SK-N-SH (cell line): ENCODE measurements around the gene ZNF462. TPM values are rescaled to one million over a fixed set of nuclear protein-coding genes. Genes with fewer than 3 reads are reported as not detected.
A peak's percentile ranks its signal among the peaks of the same experiment; 100 is the strongest.

Experiments used
- CHD2 ChIP-seq: fragments of 150-350 bp; IDR thresholded peaks from 2 replicates; pipeline ENCODE4 v1.6.1; 2018; ENCODE audit warnings: low read length; ENCODE audit not compliant: partially characterized antibody
- ELF1 ChIP-seq: IDR thresholded peaks from 2 replicates; pipeline ENCODE4 v1.4.0; 2012
- EP300 ChIP-seq, 2 experiments: IDR thresholded peaks; 2 replicates each; pipeline versions ENCODE4 v1.4.0 to v1.6.1; 2012; ENCODE audit warnings: borderline replicate concordance in 1 of 2, low read depth in 1 of 2, low read length in 1 of 2
- EZH2phosphoT487 ChIP-seq: fragments of 200-600 bp; sonication (generic); IDR thresholded peaks from 2 replicates; pipeline ENCODE4 v1.6.1; 2017; ENCODE audit warnings: low read depth, mixed run types, mild to moderate bottlenecking, antibody characterized with exemption, moderate library complexity, borderline replicate concordance
- FOSL2 ChIP-seq: IDR thresholded peaks from 2 replicates; pipeline ENCODE4 v1.4.0; 2012; ENCODE audit warnings: low read depth, mild to moderate bottlenecking, moderate library complexity, borderline replicate concordance
- FOXJ3 ChIP-seq: sonication (generic); formaldehyde crosslinking; IDR thresholded peaks from 2 replicates; pipeline ENCODE4 v1.5.1; 2020; ENCODE audit warnings: mild to moderate bottlenecking, missing genetic modification reagents
- FOXM1 ChIP-seq: IDR thresholded peaks from 2 replicates; pipeline ENCODE4 v1.4.0; 2012; ENCODE audit warnings: low read depth, mild to moderate bottlenecking
- GATA2 ChIP-seq: sonication (generic); formaldehyde crosslinking; IDR thresholded peaks from 2 replicates; pipeline ENCODE4 v1.5.0; 2020; ENCODE audit warnings: mild to moderate bottlenecking, missing genetic modification reagents
- JUND ChIP-seq: IDR thresholded peaks from 2 replicates; pipeline ENCODE4 v1.4.0; 2012
- MEF2A ChIP-seq: IDR thresholded peaks from 2 replicates; pipeline ENCODE4 v1.4.0; 2012; ENCODE audit warnings: low read depth, borderline replicate concordance
- MXI1 ChIP-seq: IDR thresholded peaks from 2 replicates; pipeline ENCODE4 v1.6.1; 2012; ENCODE audit warnings: mild to moderate bottlenecking, low read depth, low read length, improper control_type of control experiment
- NFIC ChIP-seq: IDR thresholded peaks from 2 replicates; pipeline ENCODE4 v1.4.0; 2012; ENCODE audit warnings: borderline replicate concordance
- RAD21 ChIP-seq: IDR thresholded peaks from 2 replicates; pipeline ENCODE4 v1.6.1; 2012; ENCODE audit warnings: mild to moderate bottlenecking, low read length
- RFX5 ChIP-seq: IDR thresholded peaks from 2 replicates; pipeline ENCODE4 v1.6.1; 2012; ENCODE audit warnings: mild to moderate bottlenecking, improper control_type of control experiment, low read length
- SIN3A ChIP-seq: IDR thresholded peaks from 2 replicates; pipeline ENCODE4 v1.6.1; 2012; ENCODE audit warnings: low read depth, mild to moderate bottlenecking, low read length, moderate library complexity, borderline replicate concordance
- YY1 ChIP-seq: IDR thresholded peaks from 2 replicates; pipeline ENCODE4 v1.4.0; 2012; ENCODE audit warnings: low read depth, mild to moderate bottlenecking
- polyA plus RNA-seq, 3 experiments: library from polyadenylated mRNA; depleted of rRNA; stranded (reverse); fragments of >200 nt; gene quantifications; 2 replicates each; pipeline ENCODE4 v1.2.3, GENCODE V29; 2012
- TF ChIP-seq, protein P1 (sequence below): IDR thresholded peaks from 2 replicates; pipeline ENCODE4; 2012
- TF ChIP-seq, protein P2 (sequence below): fragments of 150-350 bp; IDR thresholded peaks from 2 replicates; pipeline ENCODE4 v1.6.1; 2016; ENCODE audit warnings: mild to moderate bottlenecking, low read depth, low read length
- TF ChIP-seq, protein P3 (sequence below): fragments of 200-600 bp; sonication (generic); IDR thresholded peaks from 2 replicates; pipeline ENCODE4 v1.6.1; 2017; ENCODE audit warnings: antibody characterized with exemption, mild to moderate bottlenecking, moderate library complexity
- TF ChIP-seq, protein P4 (sequence below): IDR thresholded peaks from 2 replicates; pipeline ENCODE4 v1.4.0; 2012; ENCODE audit warnings: low read depth, borderline replicate concordance
- TF ChIP-seq, protein P5 (sequence below): IDR thresholded peaks from 2 replicates; pipeline ENCODE4 v1.6.1; 2012; ENCODE audit warnings: mild to moderate bottlenecking, low read depth, low read length, moderate library complexity
- TF ChIP-seq, protein P6 (sequence below): IDR thresholded peaks from 2 replicates; pipeline ENCODE4 v1.4.0; 2012; ENCODE audit warnings: low read depth

The ZNF462 gene
- polyA plus RNA-seq, 1 of the 3 experiments (the other 2 are of a cell fraction) = 5.2 TPM

DNA sequence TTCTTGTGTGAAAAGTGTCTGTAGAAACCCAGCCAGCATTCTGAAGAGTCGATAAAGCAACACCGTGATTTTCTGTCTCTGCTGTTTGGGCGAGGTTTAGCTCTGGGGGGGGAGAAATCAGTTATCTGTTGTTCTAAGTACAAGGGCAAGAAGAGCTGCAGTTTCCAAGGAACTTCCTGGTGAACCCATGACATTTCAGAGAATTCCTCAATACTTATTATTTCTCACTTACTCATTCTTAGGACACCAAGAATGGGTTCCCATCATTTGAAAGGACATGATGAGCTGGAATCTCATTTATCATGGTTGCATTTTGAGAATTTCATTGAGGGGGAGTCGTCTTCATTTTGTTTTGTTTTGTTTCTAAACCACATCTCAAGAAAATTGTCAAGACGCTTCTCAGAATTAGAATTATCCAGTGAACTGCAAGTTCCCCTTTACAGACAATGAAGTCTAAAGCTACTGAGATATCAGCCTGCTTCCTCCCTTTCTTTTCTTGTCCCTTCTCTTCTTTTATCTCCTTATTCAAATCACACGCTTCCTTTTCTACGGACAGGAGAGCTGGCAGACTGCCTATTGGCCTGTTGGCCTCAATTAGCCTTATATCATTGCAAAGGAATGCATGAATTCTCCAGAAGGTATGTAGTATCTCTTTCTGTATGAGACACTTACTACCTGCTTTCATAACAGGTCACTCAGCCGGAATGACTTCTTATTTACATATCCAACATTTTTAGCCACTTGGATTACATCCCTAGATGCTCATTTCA, 53.7 kb downstream of the ZNF462 start (continued):
- TF ChIP-seq FOSL2 (peak; percentile 78), EZH2phosphoT487 (no peak), MEF2A (no peak), ELF1 (no peak), MXI1 (no peak), SIN3A (0 out of 2 replicates have a peak, but pooled peaks have one; percentile 46), RFX5 (no peak), YY1 (no peak), NFIC (peak; percentile 92), RAD21 (no peak), EP300 (IDR thresholded peaks at IDR 0.05; ENCODE audit: borderline replicate concordance in 1 of 2, low read depth in 1 of 2, low read length in 1 of 2) (peak in 1 of 2 experiments; percentile 80; a peak in 2 of 4 replicates), CHD2 (no peak), JUND (peak; percentile 89), GATA2 (no peak), FOXM1 (no peak), FOXJ3 (CRISPR knock-in tag) (no peak)
- TF ChIP-seq, protein P1, sequence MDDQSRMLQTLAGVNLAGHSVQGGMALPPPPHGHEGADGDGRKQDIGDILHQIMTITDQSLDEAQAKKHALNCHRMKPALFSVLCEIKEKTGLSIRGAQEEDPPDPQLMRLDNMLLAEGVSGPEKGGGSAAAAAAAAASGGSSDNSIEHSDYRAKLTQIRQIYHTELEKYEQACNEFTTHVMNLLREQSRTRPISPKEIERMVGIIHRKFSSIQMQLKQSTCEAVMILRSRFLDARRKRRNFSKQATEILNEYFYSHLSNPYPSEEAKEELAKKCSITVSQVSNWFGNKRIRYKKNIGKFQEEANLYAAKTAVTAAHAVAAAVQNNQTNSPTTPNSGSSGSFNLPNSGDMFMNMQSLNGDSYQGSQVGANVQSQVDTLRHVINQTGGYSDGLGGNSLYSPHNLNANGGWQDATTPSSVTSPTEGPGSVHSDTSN = peak; percentile 56; the same call in 1 of the 2 replicates
- TF ChIP-seq, protein P2, sequence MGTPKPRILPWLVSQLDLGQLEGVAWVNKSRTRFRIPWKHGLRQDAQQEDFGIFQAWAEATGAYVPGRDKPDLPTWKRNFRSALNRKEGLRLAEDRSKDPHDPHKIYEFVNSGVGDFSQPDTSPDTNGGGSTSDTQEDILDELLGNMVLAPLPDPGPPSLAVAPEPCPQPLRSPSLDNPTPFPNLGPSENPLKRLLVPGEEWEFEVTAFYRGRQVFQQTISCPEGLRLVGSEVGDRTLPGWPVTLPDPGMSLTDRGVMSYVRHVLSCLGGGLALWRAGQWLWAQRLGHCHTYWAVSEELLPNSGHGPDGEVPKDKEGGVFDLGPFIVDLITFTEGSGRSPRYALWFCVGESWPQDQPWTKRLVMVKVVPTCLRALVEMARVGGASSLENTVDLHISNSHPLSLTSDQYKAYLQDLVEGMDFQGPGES = no peak
- TF ChIP-seq, protein P3, sequence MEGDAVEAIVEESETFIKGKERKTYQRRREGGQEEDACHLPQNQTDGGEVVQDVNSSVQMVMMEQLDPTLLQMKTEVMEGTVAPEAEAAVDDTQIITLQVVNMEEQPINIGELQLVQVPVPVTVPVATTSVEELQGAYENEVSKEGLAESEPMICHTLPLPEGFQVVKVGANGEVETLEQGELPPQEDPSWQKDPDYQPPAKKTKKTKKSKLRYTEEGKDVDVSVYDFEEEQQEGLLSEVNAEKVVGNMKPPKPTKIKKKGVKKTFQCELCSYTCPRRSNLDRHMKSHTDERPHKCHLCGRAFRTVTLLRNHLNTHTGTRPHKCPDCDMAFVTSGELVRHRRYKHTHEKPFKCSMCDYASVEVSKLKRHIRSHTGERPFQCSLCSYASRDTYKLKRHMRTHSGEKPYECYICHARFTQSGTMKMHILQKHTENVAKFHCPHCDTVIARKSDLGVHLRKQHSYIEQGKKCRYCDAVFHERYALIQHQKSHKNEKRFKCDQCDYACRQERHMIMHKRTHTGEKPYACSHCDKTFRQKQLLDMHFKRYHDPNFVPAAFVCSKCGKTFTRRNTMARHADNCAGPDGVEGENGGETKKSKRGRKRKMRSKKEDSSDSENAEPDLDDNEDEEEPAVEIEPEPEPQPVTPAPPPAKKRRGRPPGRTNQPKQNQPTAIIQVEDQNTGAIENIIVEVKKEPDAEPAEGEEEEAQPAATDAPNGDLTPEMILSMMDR = no peak
- TF ChIP-seq, protein P4, sequence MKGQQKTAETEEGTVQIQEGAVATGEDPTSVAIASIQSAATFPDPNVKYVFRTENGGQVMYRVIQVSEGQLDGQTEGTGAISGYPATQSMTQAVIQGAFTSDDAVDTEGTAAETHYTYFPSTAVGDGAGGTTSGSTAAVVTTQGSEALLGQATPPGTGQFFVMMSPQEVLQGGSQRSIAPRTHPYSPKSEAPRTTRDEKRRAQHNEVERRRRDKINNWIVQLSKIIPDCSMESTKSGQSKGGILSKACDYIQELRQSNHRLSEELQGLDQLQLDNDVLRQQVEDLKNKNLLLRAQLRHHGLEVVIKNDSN = no peak
- TF ChIP-seq, protein P5, sequence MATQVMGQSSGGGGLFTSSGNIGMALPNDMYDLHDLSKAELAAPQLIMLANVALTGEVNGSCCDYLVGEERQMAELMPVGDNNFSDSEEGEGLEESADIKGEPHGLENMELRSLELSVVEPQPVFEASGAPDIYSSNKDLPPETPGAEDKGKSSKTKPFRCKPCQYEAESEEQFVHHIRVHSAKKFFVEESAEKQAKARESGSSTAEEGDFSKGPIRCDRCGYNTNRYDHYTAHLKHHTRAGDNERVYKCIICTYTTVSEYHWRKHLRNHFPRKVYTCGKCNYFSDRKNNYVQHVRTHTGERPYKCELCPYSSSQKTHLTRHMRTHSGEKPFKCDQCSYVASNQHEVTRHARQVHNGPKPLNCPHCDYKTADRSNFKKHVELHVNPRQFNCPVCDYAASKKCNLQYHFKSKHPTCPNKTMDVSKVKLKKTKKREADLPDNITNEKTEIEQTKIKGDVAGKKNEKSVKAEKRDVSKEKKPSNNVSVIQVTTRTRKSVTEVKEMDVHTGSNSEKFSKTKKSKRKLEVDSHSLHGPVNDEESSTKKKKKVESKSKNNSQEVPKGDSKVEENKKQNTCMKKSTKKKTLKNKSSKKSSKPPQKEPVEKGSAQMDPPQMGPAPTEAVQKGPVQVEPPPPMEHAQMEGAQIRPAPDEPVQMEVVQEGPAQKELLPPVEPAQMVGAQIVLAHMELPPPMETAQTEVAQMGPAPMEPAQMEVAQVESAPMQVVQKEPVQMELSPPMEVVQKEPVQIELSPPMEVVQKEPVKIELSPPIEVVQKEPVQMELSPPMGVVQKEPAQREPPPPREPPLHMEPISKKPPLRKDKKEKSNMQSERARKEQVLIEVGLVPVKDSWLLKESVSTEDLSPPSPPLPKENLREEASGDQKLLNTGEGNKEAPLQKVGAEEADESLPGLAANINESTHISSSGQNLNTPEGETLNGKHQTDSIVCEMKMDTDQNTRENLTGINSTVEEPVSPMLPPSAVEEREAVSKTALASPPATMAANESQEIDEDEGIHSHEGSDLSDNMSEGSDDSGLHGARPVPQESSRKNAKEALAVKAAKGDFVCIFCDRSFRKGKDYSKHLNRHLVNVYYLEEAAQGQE = no peak
- TF ChIP-seq, protein P6, sequence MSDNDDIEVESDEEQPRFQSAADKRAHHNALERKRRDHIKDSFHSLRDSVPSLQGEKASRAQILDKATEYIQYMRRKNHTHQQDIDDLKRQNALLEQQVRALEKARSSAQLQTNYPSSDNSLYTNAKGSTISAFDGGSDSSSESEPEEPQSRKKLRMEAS = 0 out of 2 replicates have a peak, but pooled peaks have one; percentile 42
- TF ChIP-seq, all 33 proteins: peak for 11
